HFFc6 (cell line): ENCODE data around the gene CD163L1. TPM values are rescaled to one million over a fixed set of nuclear protein-coding genes. Genes with fewer than 3 reads are reported as not detected.

Experiments used
- DNase-seq: peaks from one replicate; pipeline ENCODE4 v3.0.0-alpha.2; 2018
- H3K27ac Mint-ChIP-seq: 2 replicates; pipeline ENCODE4 v1.8.0; 2020; ENCODE audit warnings: mild to moderate bottlenecking, mixed read lengths
- H3K27me3 Mint-ChIP-seq: 2 replicates; pipeline ENCODE4 v1.8.0; 2021; ENCODE audit warnings: mild to moderate bottlenecking, moderate library complexity, mixed read lengths; ENCODE audit not compliant: insufficient read depth
- H3K36me3 Mint-ChIP-seq: 2 replicates; pipeline ENCODE4 v1.8.0; 2021; ENCODE audit warnings: low read depth, mixed read lengths
- H3K4me1 Mint-ChIP-seq: 2 replicates; pipeline ENCODE4 v1.8.0; 2020; ENCODE audit warnings: low read depth, mixed read lengths
- H3K4me3 Mint-ChIP-seq: 2 replicates; pipeline ENCODE4 v1.8.0; 2020; ENCODE audit warnings: mild to moderate bottlenecking, moderate library complexity, mixed read lengths
- H3K9me3 Mint-ChIP-seq: 2 replicates; pipeline ENCODE4 v1.8.0; 2020; ENCODE audit warnings: mild to moderate bottlenecking, mixed read lengths
- CTCF ChIP-seq: fragments of 200-600 bp; sonication (generic); IDR thresholded peaks from 2 replicates; pipeline ENCODE4 v1.5.0; 2021; ENCODE audit warnings: antibody characterized with exemption, mild to moderate bottlenecking
- total RNA-seq, 6 experiments: library from RNA; stranded (reverse); fragmentation: NEBNext Ultra II Directional; extraction: Animal tissue kit (Norgen Biotek cat#: 25700); gene quantifications; 2 replicates in 1 of 6; 3 replicates in 5 of 6; pipeline ENCODE4 v1.2.3, GENCODE V29; 2021

Gene CD163L1
- total RNA-seq, 6 experiments from 2014 or later: 5.7 to 9.9 (median 7.6) TPM

GRCh38 chr12:7369274-7369729 is 74.7 kb downstream of the CD163L1 start:
- TF ChIP-seq CTCF: no peak
- no peaks in the 10 kb centered on the region; the same call in 1 of the 2 replicates for H3K36me3 Mint-ChIP-seq
- peak; percentile 84 for DNase-seq
- H3K4me3 Mint-ChIP-seq: peak overlapping the region; percentile 66
- no peaks in the 10 kb centered on the region for H3K27me3 Mint-ChIP-seq
- peaks cover 41% of the 10 kb centered on the region for H3K4me1 Mint-ChIP-seq
- H3K27ac Mint-ChIP-seq: peak overlapping the region; percentile 86
- no peaks in the 10 kb centered on the region for H3K9me3 Mint-ChIP-seq

- peaks cover 6% of the 10 kb centered on the region for H3K4me1 Mint-ChIP-seq
- H3K36me3 Mint-ChIP-seq: no peaks in the 10 kb centered on the region
- no peaks in the 10 kb centered on the region for H3K27me3 Mint-ChIP-seq
- H3K27ac Mint-ChIP-seq: no peak overlapping the region
- no peaks in the 10 kb centered on the region for H3K9me3 Mint-ChIP-seq
- TF ChIP-seq CTCF: no peak
- no peak for DNase-seq
- no peak overlapping the region for H3K4me3 Mint-ChIP-seq
Observed at GRCh38 chr12:7362734-7363133, 81.2 kb downstream of the CD163L1 start.

- Mint-ChIP-seq H3K27ac (no peak overlapping the region), H3K4me1 (no peaks in the 10 kb centered on the region), H3K9me3 (no peaks in the 10 kb centered on the region), H3K27me3 (no peaks in the 10 kb centered on the region), H3K36me3 (no peaks in the 10 kb centered on the region), H3K4me3 (no peak overlapping the region)
- TF ChIP-seq CTCF: no peak
- no peak for DNase-seq
Observed at GRCh38 chr12:7361265-7361664, 82.7 kb downstream of the CD163L1 start.

GRCh38 chr12:7354529-7354928 is 89.4 kb downstream of the CD163L1 start:
- no peaks in the 10 kb centered on the region for H3K27me3 Mint-ChIP-seq
- H3K27ac Mint-ChIP-seq: no peak overlapping the region

GRCh38 chr12:7352661-7353060 is 91.3 kb downstream of the CD163L1 start:
- Mint-ChIP-seq H3K4me1 (peaks cover 13% of the 10 kb centered on the region), H3K9me3 (no peaks in the 10 kb centered on the region), H3K27me3 (no peaks in the 10 kb centered on the region), H3K36me3 (no peaks in the 10 kb centered on the region), H3K4me3 (no peak overlapping the region), H3K27ac (no peak overlapping the region)
- no peak for TF ChIP-seq CTCF
- DNase-seq: no peak

More at GRCh38 chr12:7354529-7354928, 89.4 kb downstream of the CD163L1 start:
- H3K9me3 Mint-ChIP-seq: no peaks in the 10 kb centered on the region
- no peaks in the 10 kb centered on the region for H3K36me3 Mint-ChIP-seq
- no peak for DNase-seq
- H3K4me3 Mint-ChIP-seq: no peak overlapping the region
- TF ChIP-seq CTCF: no peak
- H3K4me1 Mint-ChIP-seq: peaks cover 13% of the 10 kb centered on the region

- no peak for TF ChIP-seq CTCF
- no peak overlapping the region for H3K4me3 Mint-ChIP-seq
- peaks cover 13% of the 10 kb centered on the region for H3K4me1 Mint-ChIP-seq
- no peaks in the 10 kb centered on the region for H3K9me3 Mint-ChIP-seq
- H3K36me3 Mint-ChIP-seq: no peaks in the 10 kb centered on the region
- DNase-seq: no peak
- H3K27ac Mint-ChIP-seq: no peak overlapping the region
- H3K27me3 Mint-ChIP-seq: no peaks in the 10 kb centered on the region
Observed at GRCh38 chr12:7351177-7351576, 92.8 kb downstream of the CD163L1 start.
